GM10847 (cell line): ENCODE results near the gene ARL14EPL.

Experiments used
- POLR2A ChIP-seq: IDR thresholded peaks from 2 replicates; pipeline ENCODE4 v1.6.1; 2011; ENCODE audit not compliant: insufficient read length; ENCODE audit errors: extremely low read depth

The ARL14EPL gene

GRCh38 chr5:116084287-116084691 is 52.0 kb downstream of the ARL14EPL start:
- no peak for TF ChIP-seq POLR2A

- TF ChIP-seq POLR2A = peak; percentile 45
These were observed 52.8 kb downstream of the ARL14EPL start, which contains the start of gene COMMD10 for GRCh38 chr5:116084871-116085715. TSS of gene COMMD10 (plus strand) at chr5:116085025.

- no peak for TF ChIP-seq POLR2A
These were observed 55.8 kb downstream of the ARL14EPL start for GRCh38 chr5:116088062-116088461.

GRCh38 chr5:116090302-116090701 is 58.0 kb downstream of the ARL14EPL start:
- no peak for TF ChIP-seq POLR2A

- TF ChIP-seq POLR2A = no peak
These were observed 59.1 kb downstream of the ARL14EPL start for GRCh38 chr5:116091416-116091815.

- TF ChIP-seq POLR2A = no peak
These were observed 65.0 kb downstream of the ARL14EPL start for GRCh38 chr5:116097301-116097700.

- TF ChIP-seq POLR2A = no peak
These were observed 66.7 kb downstream of the ARL14EPL start for GRCh38 chr5:116098998-116099397.
